Ramos (cell line): Measurements from ENCODE around the gene PLEKHH1.

ENCODE experiments used
- in situ Hi-C: fragments of 300-500 bp; cut with MboI; formaldehyde crosslinking; loops from one replicate; pipeline ENCODE4 v1.14.3; 2022; ENCODE audit warnings: low sequenced_read_pairs; ENCODE audit not compliant: unreplicated experiment

PLEKHH1 gene

GRCh38 chr14:67559639-67560038 lies 26.5 kb downstream of the PLEKHH1 start:
- in situ Hi-C loops, result no loop called here

GRCh38 chr14:67562025-67562775 lies 29.1 kb downstream of the PLEKHH1 start:
- in situ Hi-C loops, result no loop called here

- in situ Hi-C loops, result no loop called here
Measured at GRCh38 chr14:67562776-67563150, 29.7 kb downstream of the PLEKHH1 start.

DNA sequence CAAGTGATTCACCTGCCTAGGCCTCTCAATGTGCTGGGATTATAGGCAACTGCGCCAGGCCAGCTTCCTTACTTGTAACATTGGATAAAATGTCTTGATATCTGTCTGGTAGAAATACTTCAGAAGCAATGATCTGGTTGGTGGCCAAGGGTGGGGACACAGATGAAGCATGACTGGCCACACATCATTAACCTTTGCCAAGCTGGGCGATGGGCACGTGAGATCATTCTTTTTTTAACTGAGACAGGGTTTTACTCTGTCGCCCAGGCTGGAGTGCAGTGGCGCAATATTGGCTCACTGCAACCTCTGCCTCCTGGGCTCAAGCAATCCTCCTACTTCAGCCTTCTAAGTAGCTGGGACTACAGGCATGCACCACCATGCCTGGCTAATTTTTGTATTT lies 31.1 kb downstream of the PLEKHH1 start:
- in situ Hi-C loops, result no loop called here

DNA sequence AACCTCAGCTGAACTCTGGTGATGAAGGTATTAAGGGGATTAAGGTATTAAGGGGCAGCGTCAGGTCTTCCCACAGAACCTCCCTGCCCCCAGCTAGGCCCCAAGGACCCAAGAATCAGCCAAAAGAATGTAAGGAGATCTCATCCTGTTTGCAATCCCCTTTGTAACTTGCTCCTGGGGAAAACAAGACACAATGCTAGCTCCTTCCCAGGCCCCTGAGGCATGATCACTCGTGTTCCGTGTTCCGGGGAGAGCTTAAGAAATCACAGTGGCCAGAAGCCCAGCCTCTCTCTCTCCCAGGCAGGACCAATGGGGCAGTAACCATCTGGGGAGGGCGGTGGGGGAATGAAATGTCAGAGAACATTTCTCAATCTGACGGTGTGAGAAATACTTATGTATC lies 33.8 kb downstream of the PLEKHH1 start:
- in situ Hi-C loops, result loop anchor here (5.0 kb wide), 1 partner anchor 135 kb away; no protein-coding TSS in a partner anchor

- in situ Hi-C loops, result loop anchor here (5.0 kb wide), 1 partner anchor 135 kb away; no protein-coding TSS in a partner anchor
Measured at GRCh38 chr14:67567654-67568053, 34.6 kb downstream of the PLEKHH1 start.

DNA sequence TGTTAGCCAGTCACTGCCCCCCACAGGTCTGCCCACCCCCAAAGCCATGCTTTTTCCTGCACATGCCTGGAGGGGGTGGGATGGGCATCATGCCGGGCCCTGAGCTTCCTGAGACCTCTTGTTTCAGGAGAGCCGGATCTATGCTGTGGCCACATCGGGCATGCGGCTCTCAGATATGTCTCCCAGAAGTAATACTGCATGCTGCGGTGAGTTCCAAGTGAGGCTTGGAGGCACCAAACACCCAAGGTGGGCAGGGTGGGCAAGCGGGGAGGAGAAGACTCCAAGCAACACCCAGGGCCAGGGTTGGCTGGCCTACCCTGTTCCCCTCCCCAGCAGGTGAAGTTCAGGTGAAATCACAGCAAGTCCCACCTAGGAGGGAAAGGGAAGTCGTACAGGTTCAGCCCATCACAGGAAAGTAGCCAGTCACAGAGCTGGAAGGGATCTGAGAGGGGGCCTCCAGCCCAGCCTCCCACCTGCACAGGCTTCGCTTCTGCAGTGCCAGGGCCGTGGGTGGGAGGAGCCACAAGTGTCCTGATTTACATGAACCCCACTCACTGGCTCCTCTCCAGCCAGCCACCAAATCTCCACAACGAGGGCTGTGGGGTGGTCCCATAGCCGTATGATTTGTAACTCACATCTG lies 36.0 kb downstream of the PLEKHH1 start:
- in situ Hi-C loops, result loop anchor here (5.0 kb wide), 1 partner anchor 137 kb away; no protein-coding TSS in a partner anchor

DNA sequence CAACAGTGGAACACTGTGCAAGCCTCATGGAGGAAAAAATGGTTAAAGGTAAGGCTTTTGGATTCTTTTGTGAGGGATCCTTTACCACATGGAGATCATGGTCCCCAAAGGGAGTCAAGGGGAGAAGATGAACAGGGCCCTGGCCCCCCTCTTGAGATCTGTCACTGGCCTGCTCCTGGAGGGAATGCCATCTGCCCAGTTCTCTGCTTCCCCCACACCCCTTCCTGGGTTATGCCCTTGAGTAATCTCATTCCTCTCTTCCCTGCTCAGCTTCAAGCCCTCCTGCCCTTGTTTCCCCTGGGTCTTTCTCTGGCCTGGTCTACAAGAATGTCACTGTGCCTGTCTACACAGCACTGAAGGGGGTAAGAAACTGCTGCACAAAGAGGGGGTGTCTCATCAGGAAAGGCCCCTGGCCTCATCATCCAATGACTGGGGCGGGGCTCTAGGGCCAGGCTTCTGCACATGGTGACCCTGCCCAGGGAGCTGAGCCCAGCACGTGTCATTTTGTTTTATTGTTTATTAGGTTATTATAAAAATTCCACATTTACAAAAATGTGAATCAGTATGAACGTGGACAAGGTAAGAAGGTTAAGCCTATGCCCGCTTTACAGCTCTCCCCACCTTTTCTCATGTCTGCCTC lies 36.7 kb downstream of the PLEKHH1 start:
- in situ Hi-C loops, result loop anchor here (5.0 kb wide), 1 partner anchor 137 kb away; no protein-coding TSS in a partner anchor

DNA sequence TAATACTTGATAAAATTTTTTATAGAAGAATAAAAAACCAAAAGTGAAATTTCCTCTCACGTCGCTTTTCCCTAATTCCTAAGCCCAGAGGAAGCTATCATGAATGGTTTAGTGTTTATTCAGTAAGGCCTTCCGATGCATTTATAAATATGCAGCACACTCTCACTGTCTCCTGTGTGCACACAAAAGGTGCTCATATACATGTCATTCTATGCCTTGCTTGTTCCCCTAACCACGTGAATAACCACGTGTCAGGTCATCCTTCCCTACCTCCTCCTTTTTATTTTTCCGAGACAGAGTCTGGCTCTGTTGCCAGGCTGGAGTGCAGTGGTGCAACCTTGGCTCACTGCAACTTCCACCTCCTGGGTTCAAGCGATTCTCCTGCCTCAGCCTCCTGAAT lies 37.4 kb downstream of the PLEKHH1 start:
- in situ Hi-C loops, result no loop called here

GRCh38 chr14:67571275-67571990 lies 38.3 kb downstream of the PLEKHH1 start:
- in situ Hi-C loops, result no loop called here

DNA sequence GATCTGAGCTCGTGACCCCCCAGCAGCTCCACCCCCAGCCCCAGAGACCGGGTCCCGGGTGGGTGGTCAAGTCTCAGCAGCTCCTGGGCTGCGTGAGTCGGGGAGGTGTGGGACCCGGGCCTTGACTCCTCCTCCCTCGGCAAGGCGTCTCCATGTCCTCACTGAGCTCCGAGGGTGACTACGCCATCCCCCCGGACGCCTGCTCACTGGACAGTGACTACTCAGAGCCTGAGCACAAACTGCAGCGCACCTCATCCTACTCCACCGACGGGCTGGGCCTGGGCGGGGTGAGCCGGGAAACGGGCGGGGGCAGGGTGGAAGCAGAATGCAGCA lies 38.9 kb downstream of the PLEKHH1 start:
- in situ Hi-C loops, result no loop called here

GRCh38 chr14:67572608-67573007 lies 39.5 kb downstream of the PLEKHH1 start:
- in situ Hi-C loops, result no loop called here

GRCh38 chr14:67573228-67574010 lies 40.3 kb downstream of the PLEKHH1 start:
- in situ Hi-C loops, result no loop called here

DNA sequence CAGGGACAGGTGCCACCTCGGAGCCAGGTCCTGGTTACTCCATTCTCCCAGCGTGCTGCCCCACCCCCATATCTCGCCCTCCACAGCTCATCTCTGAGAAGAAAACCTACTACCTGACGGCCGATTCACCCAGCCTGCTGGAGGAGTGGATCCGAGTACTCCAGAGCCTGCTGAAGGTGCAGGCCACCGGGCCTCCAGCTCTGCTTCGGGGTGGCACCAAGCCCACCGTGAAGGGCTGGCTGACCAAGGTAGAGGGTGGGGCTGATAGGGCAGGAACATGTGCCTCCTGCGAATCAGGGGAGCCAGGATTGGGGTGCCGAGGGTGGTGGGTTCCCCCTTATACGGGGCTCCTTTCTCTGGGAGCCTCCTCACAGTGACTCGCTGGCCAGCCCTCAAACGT lies 41.1 kb downstream of the PLEKHH1 start:
- in situ Hi-C loops, result no loop called here

DNA sequence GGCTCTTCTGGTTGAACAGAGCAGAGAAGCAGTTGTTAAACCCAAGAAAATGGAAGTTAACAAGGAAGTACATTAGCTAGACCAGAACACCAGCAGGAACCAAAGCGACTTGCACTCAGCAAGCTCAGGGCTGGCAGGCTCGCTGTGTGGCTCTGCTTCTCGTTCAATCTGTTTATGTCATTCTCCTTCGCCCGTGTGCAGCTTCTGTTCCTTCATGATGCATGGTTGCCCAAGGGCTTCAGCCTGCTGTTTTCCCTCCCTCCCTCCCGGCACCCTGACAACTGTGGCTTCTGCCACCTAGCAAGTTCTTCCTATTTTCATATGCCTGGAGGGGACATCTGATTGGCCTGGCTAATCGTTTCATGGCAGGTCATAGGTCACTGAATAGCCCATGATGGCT lies 41.7 kb downstream of the PLEKHH1 start:
- in situ Hi-C loops, result no loop called here

DNA sequence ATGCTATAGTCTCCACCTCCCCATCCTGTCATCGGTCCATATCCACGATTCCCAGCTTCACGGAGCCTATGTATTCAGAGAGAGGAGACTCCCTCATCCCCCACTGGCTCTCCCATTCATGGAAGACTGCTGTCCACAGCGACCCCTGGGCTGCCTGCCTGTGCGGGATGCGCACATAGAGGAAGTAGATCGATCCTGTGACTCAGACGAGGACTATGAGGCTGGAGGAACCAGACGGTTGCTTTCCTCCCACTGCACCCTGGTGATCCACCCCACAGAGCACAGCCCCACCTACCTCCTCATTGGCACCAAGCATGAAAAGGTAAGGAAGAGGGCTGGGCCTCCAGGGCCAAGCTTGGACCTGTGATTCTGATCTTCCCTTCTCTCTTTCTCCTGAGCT lies 42.6 kb downstream of the PLEKHH1 start:
- in situ Hi-C loops, result no loop called here

DNA sequence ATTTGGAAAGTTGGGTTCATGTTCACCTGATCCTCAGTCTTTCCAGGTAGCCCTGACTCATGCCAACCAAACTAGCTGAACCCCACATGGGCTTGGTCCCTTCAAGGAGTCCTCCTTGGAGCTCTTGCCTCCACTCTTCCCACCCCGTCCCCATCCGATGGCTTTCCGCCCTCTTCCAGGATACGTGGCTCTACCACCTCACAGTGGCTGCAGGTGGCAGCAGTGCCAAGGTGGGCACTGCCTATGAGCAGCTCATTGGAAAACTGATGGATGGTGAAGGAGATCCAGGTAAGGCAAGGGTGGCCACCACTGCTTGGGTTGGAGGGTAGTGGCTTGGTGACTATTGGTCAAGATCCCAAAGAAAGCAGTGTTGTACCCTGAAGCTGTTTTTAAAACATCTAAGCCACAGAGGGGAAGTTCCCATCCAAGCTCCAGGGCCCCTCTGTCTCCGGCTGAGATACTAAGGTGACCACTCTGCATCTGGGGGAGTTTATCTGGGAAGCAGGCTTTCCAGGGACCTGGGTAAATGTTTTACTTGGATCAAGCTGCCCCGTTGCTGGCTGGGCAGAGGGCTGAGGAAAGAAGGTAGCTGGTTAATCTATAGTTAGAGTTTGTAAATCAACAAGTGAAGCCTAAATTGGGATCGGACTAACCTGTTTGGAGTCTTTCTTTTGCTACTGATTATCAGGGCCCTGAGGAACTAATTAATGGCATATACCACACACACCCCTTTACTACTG lies 43.3 kb downstream of the PLEKHH1 start:
- in situ Hi-C loops, result no loop called here

DNA sequence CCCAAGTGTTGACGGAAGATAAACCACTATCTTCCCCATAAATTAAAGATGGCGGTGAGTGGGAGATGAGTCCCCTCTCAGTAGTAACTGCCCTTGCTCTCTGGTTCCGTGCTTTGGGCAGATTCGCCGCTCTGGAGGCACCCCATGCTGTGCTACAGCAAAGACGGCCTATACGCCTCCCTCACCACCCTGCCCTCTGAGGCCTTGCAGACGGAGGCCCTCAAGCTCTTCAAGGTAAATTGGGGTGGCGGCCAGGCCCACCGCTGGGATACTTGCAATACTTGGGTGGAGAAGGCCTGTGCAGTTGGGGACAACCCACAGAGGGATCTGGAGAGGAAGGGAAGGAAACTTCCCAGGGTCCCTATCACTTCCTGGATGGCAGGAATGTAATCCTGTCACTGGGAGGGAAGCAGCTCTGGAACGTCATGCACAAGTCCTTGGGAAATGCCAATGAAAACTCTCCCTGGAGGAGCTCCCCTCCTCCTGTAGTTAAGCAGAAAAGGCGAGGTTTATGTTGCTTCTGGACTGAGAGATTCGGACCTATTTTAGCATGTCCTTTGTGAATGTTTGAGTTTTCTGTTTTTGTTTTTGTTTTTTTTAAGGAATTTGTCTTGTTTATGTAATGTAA lies 44.2 kb downstream of the PLEKHH1 start:
- in situ Hi-C loops, result no loop called here
